ENCODE results near the gene CLTC. TPM values are rescaled to one million over a fixed set of nuclear protein-coding genes. Genes with fewer than 3 reads are reported as not detected.

Gene CLTC
- total RNA-seq, 4 donors from 2014 or later = 140 to 203 (median 172) TPM

DNA sequence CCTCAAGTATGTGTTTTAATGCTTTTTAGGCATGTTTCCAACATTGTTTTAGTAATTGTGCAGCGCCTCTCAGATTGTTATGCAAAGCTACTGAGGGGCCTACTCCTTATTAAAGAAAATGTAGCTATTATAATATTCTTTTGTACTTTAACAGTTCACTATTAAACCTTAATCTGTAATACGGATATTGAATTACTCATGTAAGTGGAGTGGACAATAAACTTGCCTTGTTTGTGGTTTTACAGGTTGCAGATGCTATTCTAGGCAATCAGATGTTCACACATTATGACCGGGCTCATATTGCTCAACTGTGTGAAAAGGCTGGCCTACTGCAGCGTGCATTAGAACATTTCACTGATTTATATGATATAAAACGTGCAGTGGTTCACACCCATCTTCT is 46.5 kb downstream of the CLTC start:
- intact Hi-C loops (cut with DNase I; ENCODE audit: low total_unique reads) = no loop called here
- Histone ChIP-seq H3K27me3 (no peaks in the 10 kb centered on the region), H3K4me3 (no peak overlapping the region), H3K9me3 (no peaks in the 10 kb centered on the region), H3K4me1 (peaks cover 7 to 15% of the 10 kb centered on the region in 2 donors), H3K27ac (peak overlapping the region in 2 of 4 donors; percentile 24 to 38), H3K36me3 (peaks cover 2 to 96% of the 10 kb centered on the region in 2 donors)
- DNase-seq (peak in 1 of 2 donors; percentile 15), ATAC-seq (peak; percentile 80 to 83)
- TF ChIP-seq, protein P1, sequence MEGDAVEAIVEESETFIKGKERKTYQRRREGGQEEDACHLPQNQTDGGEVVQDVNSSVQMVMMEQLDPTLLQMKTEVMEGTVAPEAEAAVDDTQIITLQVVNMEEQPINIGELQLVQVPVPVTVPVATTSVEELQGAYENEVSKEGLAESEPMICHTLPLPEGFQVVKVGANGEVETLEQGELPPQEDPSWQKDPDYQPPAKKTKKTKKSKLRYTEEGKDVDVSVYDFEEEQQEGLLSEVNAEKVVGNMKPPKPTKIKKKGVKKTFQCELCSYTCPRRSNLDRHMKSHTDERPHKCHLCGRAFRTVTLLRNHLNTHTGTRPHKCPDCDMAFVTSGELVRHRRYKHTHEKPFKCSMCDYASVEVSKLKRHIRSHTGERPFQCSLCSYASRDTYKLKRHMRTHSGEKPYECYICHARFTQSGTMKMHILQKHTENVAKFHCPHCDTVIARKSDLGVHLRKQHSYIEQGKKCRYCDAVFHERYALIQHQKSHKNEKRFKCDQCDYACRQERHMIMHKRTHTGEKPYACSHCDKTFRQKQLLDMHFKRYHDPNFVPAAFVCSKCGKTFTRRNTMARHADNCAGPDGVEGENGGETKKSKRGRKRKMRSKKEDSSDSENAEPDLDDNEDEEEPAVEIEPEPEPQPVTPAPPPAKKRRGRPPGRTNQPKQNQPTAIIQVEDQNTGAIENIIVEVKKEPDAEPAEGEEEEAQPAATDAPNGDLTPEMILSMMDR (IDR thresholded peaks at IDR 0.05 in 4 of 5, conservative IDR thresholded peaks at IDR 0.05 in 1 of 5) = no peak
- TF ChIP-seq POLR2A (IDR thresholded peaks at IDR 0.05) = no peak
- in situ Hi-C loops (cut with MboI; ENCODE audit: low sequenced_read_pairs in 4 of 4) = loop anchor here in 2 of 4 donors (25.0 kb wide), 2 partner anchors 396 to 521 kb away; no protein-coding TSS in a partner anchor

GRCh38 chr17:59668816-59669215 is 49.1 kb downstream of the CLTC start:
- no peaks in the 10 kb centered on the region for H3K9me3 ChIP-seq
- H3K36me3 ChIP-seq = peaks cover 0 to 93% of the 10 kb centered on the region in 2 donors
- H3K27ac ChIP-seq = no peak overlapping the region
- H3K4me3 ChIP-seq = no peak overlapping the region
- H3K27me3 ChIP-seq = no peaks in the 10 kb centered on the region
- TF ChIP-seq POLR2A (IDR thresholded peaks at IDR 0.05) = no peak
- TF ChIP-seq, protein P1 (IDR thresholded peaks at IDR 0.05 in 4 of 5, conservative IDR thresholded peaks at IDR 0.05 in 1 of 5) = no peak
- peaks cover 7 to 15% of the 10 kb centered on the region in 2 donors for H3K4me1 ChIP-seq
- in situ Hi-C loops (cut with MboI; ENCODE audit: low sequenced_read_pairs in 4 of 4) (loop anchor here in 2 of 4 donors (25.0 kb wide), 2 partner anchors 393 to 518 kb away; no protein-coding TSS in a partner anchor), intact Hi-C loops (cut with DNase I; ENCODE audit: low total_unique reads) (no loop called here)
- no peak for DNase-seq
- ATAC-seq = no peak

GRCh38 chr17:59669411-59669810 is 49.7 kb downstream of the CLTC start:
- no peak overlapping the region for H3K27ac ChIP-seq
- H3K36me3 ChIP-seq = peaks cover 0 to 93% of the 10 kb centered on the region in 2 donors
- intact Hi-C loops (cut with DNase I; ENCODE audit: low total_unique reads) (no loop called here), in situ Hi-C loops (cut with MboI; ENCODE audit: low sequenced_read_pairs in 4 of 4) (loop anchor here in 2 of 4 donors (25.0 kb wide), 2 partner anchors 393 to 518 kb away; no protein-coding TSS in a partner anchor)
- peaks cover 7 to 15% of the 10 kb centered on the region in 2 donors for H3K4me1 ChIP-seq
- no peaks in the 10 kb centered on the region for H3K27me3 ChIP-seq
- TF ChIP-seq, protein P1 (IDR thresholded peaks at IDR 0.05 in 4 of 5, conservative IDR thresholded peaks at IDR 0.05 in 1 of 5) = no peak
- TF ChIP-seq POLR2A (IDR thresholded peaks at IDR 0.05) = no peak
- no peaks in the 10 kb centered on the region for H3K9me3 ChIP-seq
- DNase-seq (no peak), ATAC-seq (no peak)
- H3K4me3 ChIP-seq = no peak overlapping the region

GRCh38 chr17:59669944-59670343 is 50.2 kb downstream of the CLTC start:
- H3K27ac ChIP-seq = no peak overlapping the region
- H3K27me3 ChIP-seq = no peaks in the 10 kb centered on the region
- peaks cover 7 to 15% of the 10 kb centered on the region in 2 donors for H3K4me1 ChIP-seq
- no peak for ATAC-seq
- in situ Hi-C loops (cut with MboI; ENCODE audit: low sequenced_read_pairs in 4 of 4) = loop anchor here in 2 of 4 donors (25.0 kb wide), 2 partner anchors 392 to 517 kb away; no protein-coding TSS in a partner anchor
- intact Hi-C loops (cut with DNase I; ENCODE audit: low total_unique reads) = no loop called here
- no peak overlapping the region for H3K4me3 ChIP-seq
- H3K9me3 ChIP-seq = no peaks in the 10 kb centered on the region
- no peak for TF ChIP-seq POLR2A (IDR thresholded peaks at IDR 0.05)
- TF ChIP-seq, protein P1 (IDR thresholded peaks at IDR 0.05 in 4 of 5, conservative IDR thresholded peaks at IDR 0.05 in 1 of 5) = no peak
- DNase-seq = no peak
- peaks cover 0 to 93% of the 10 kb centered on the region in 2 donors for H3K36me3 ChIP-seq

Data from gastrocnemius medialis (tissue), 4 donors.